Liver (tissue), 9 donors: Measurements from ENCODE around the gene MAP6. TPM values are rescaled to one million over a fixed set of nuclear protein-coding genes. Genes with fewer than 3 reads are reported as not detected.

Experiments
- DNase-seq: peaks from one replicate; pipeline ENCODE4 v3.0.0-alpha.2; 2017; ENCODE audit warnings: low spot score
- H3K27ac ChIP-seq, 2 donors: one replicate each; pipeline ENCODE4 v1.7.0; 2013; ENCODE audit warnings: inconsistent platforms in 2 of 2, low read length in 2 of 2, control low read depth in 1 of 2, low read depth in 1 of 2, mild to moderate bottlenecking in 1 of 2
- H3K27me3 ChIP-seq, 4 donors: one replicate each; pipeline versions ENCODE4 v1.6.1 to v1.7.0; 2013; ENCODE audit warnings: low read length in 3 of 4, inconsistent platforms in 1 of 4, mild to moderate bottlenecking in 1 of 4, moderate library complexity in 1 of 4; ENCODE audit not compliant: control insufficient read depth in 4 of 4, insufficient read depth in 4 of 4
- H3K36me3 ChIP-seq, 4 donors: one replicate each; pipeline versions ENCODE4 v1.6.1 to v1.7.0; 2013; ENCODE audit warnings: low read length in 3 of 4, mild to moderate bottlenecking in 3 of 4, low read depth in 1 of 4, moderate library complexity in 1 of 4; ENCODE audit not compliant: control insufficient read depth in 4 of 4, insufficient read depth in 3 of 4
- H3K4me1 ChIP-seq, 4 donors: one replicate each; pipeline versions ENCODE4 v1.6.1 to v1.7.0; 2013; ENCODE audit warnings: low read length in 3 of 4, mild to moderate bottlenecking in 3 of 4, moderate library complexity in 1 of 4; ENCODE audit not compliant: control insufficient read depth in 4 of 4, insufficient read depth in 4 of 4
- H3K4me3 ChIP-seq, 3 donors: one replicate each; pipeline versions ENCODE4 v1.6.1 to v1.7.0; 2013; ENCODE audit warnings: low read length in 3 of 3, control low read depth in 1 of 3, low read depth in 1 of 3, mild to moderate bottlenecking in 1 of 3
- H3K9ac ChIP-seq, 2 donors: one replicate each; pipeline ENCODE4 v1.7.0; 2013; ENCODE audit warnings: low read length in 2 of 2, mild to moderate bottlenecking in 2 of 2, moderate library complexity in 2 of 2, control low read depth in 1 of 2, low read depth in 1 of 2
- H3K9me3 ChIP-seq, 4 donors: one replicate each; pipeline versions ENCODE4 v1.6.1 to v1.7.0; 2013; ENCODE audit warnings: low read length in 3 of 4; ENCODE audit not compliant: control insufficient read depth in 4 of 4
- CTCF ChIP-seq: fragments of 150-350 bp; IDR thresholded peaks from 2 replicates; pipeline ENCODE4 v1.5.1; 2017; ENCODE audit warnings: improper control_type of control experiment, low read depth, low read length; ENCODE audit not compliant: missing input control
- FOXA1 ChIP-seq: IDR thresholded peaks from 2 replicates; pipeline ENCODE4 v1.6.1; 2016; ENCODE audit warnings: antibody characterized with exemption
- MAX ChIP-seq: IDR thresholded peaks from 2 replicates; pipeline ENCODE4 v1.6.1; 2016; ENCODE audit warnings: antibody characterized with exemption
- NR2F2 ChIP-seq: IDR thresholded peaks from 2 replicates; pipeline ENCODE4 v1.6.1; 2016; ENCODE audit warnings: antibody characterized with exemption
- RAD21 ChIP-seq, 2 donors: IDR thresholded peaks; 2 replicates each; pipeline ENCODE4 v1.6.1; 2016; ENCODE audit warnings: antibody characterized with exemption in 2 of 2, mild to moderate bottlenecking in 2 of 2
- REST ChIP-seq: IDR thresholded peaks from 2 replicates; pipeline ENCODE4 v1.6.1; 2016; ENCODE audit warnings: antibody characterized with exemption, mild to moderate bottlenecking
- RXRA ChIP-seq, 2 donors: IDR thresholded peaks; 2 replicates each; pipeline ENCODE4 v1.6.1; 2017 to 2018; ENCODE audit warnings: antibody characterized with exemption in 2 of 2, mild to moderate bottlenecking in 1 of 2
- SP1 ChIP-seq: IDR thresholded peaks from 2 replicates; pipeline ENCODE4 v1.6.1; 2018; ENCODE audit warnings: antibody characterized with exemption, mild to moderate bottlenecking
- YY1 ChIP-seq: IDR thresholded peaks from 2 replicates; pipeline ENCODE4 v1.6.1; 2016; ENCODE audit warnings: antibody characterized with exemption, mild to moderate bottlenecking
- ZBTB33 ChIP-seq: IDR thresholded peaks from 2 replicates; pipeline ENCODE4 v1.6.1; 2016; ENCODE audit warnings: antibody characterized with exemption
- WGBS: extraction: QIAGEN DNeasy Blood & Tissue Kit; methylation state at CpG from one replicate; pipeline ENCODE4 v1.1.7; 2013; 5-methylcytosine and 5-hydroxymethylcytosine counted together
- polyA plus RNA-seq, 2 donors: library from polyadenylated mRNA; stranded (reverse) in 1 of 2; unstranded in 1 of 2; fragments of 200-250 nt in 1 of 2; fragments of >200 nt in 1 of 2; fragmentation: Nextera tagmentation in 1 of 2; extraction: Ambion mirVana in 1 of 2; gene quantifications; one replicate each; pipeline versions ENCODE4 v1.2.1 to v1.2.3, GENCODE V29; 2013 to 2015
- total RNA-seq, 2 donors: library from RNA; depleted of rRNA; stranded (reverse); fragments of >200 nt; gene quantifications; one replicate each; pipeline ENCODE4 v1.2.3, GENCODE V29; 2014
- donor health status: healthy.
- donor health status: healthy.
- donor health status: healthy.
- donor health status: healthy.
- donor health status: healthy.

MAP6 gene
- total and polyA plus RNA-seq, 4 donors = 0.22 to 0.36 (median 0.24) TPM

GRCh38 chr11:75677275-75677674 is 8.4 kb upstream of the MAP6 start (continued):
- no peak for TF ChIP-seq CTCF

- Histone ChIP-seq H3K9me3 (no peaks in the 10 kb centered on the region), H3K4me3 (no peak overlapping the region), H3K9ac (no peak overlapping the region), H3K27me3 (peaks cover 0 to 2% (median 0%) of the 10 kb centered on the region in 4 donors), H3K36me3 (no peaks in the 10 kb centered on the region), H3K27ac (no peak overlapping the region), H3K4me1 (no peaks in the 10 kb centered on the region)
- TF ChIP-seq RXRA (IDR thresholded peaks at IDR 0.05) (no peak), ZBTB33 (no peak), REST (no peak), RAD21 (IDR thresholded peaks at IDR 0.05) (no peak), CTCF (no peak), YY1 (no peak), FOXA1 (no peak), NR2F2 (no peak), MAX (no peak), SP1 (no peak)
- WGBS = 94% methylated on average over 4 of the region's 4 CpGs
- no peak for DNase-seq
Measured at GRCh38 chr11:75673977-75674582, 5.2 kb upstream of the MAP6 start.
